Upper lobe of left lung (tissue), 6 donors: ENCODE measurements around the gene GTF2F1. TPM values are rescaled to one million over a fixed set of nuclear protein-coding genes. Genes with fewer than 3 reads are reported as not detected.

ENCODE experiments used
- ATAC-seq, 2 donors: fragments of 200-7000 bp; cut with Tn5 transposase; one replicate each; pipeline ENCODE4 v1.9.1; 2022; ENCODE audit warnings: mild to moderate bottlenecking in 2 of 2, moderate library complexity in 2 of 2; ENCODE audit not compliant: low FRiP score in 2 of 2
- DNase-seq, 2 donors: peaks; one replicate each; pipeline ENCODE4 v3.0.0-alpha.2; 2019 to 2020
- H3K27ac ChIP-seq, 4 donors: fragments of 200-600 bp; sonication (generic); one replicate each; pipeline ENCODE4 v1.5.1; 2016 to 2019
- H3K27me3 ChIP-seq, 4 donors: fragments of 200-600 bp; sonication (generic); one replicate each; pipeline ENCODE4 v1.5.1; 2017 to 2019
- H3K36me3 ChIP-seq, 4 donors: fragments of 200-600 bp; sonication (generic); one replicate each; pipeline ENCODE4 v1.5.1; 2016 to 2019
- H3K4me1 ChIP-seq, 4 donors: fragments of 200-600 bp; sonication (generic); one replicate each; pipeline ENCODE4 v1.5.1; 2018 to 2019
- H3K4me3 ChIP-seq, 4 donors: fragments of 200-600 bp; sonication (generic); one replicate each; pipeline ENCODE4 v1.5.1; 2017 to 2019; ENCODE audit warnings: mild to moderate bottlenecking in 2 of 4, moderate library complexity in 1 of 4
- H3K9me3 ChIP-seq, 4 donors: fragments of 200-600 bp; sonication (generic); one replicate each; pipeline ENCODE4 v1.5.1; 2018 to 2019
- EP300 ChIP-seq, 4 donors: sonication (generic); formaldehyde crosslinking; IDR thresholded peaks; one replicate each; pipeline ENCODE4 v1.5.1; 2017; ENCODE audit warnings: antibody characterized with exemption in 4 of 4, control low read depth in 2 of 4
- POLR2A ChIP-seq, 4 donors: fragments of 450-650 bp; IDR thresholded peaks; one replicate each; pipeline ENCODE4 v1.5.1; 2016 to 2017; ENCODE audit warnings: antibody characterized with exemption in 4 of 4, mild to moderate bottlenecking in 2 of 4
- POLR2AphosphoS5 ChIP-seq, 2 donors: sonication (generic); formaldehyde crosslinking; IDR thresholded peaks; one replicate each; pipeline ENCODE4 v1.5.1; 2017; ENCODE audit warnings: antibody characterized with exemption in 2 of 2
- WGBS, 2 donors: methylation state at CpG; one replicate each; pipeline ENCODE4 v1.1.5; 2017 to 2018; 5-methylcytosine and 5-hydroxymethylcytosine counted together
- total RNA-seq, 6 donors: library from RNA; depleted of rRNA in 4 of 6; stranded (reverse); fragments of >200 nt in 4 of 6; gene quantifications; one replicate each; pipeline versions ENCODE4 v1.1.0 to v1.2.1, GENCODE V29; 2016 to 2021
- TF ChIP-seq, protein P1 (sequence below), 6 experiments: fragments of 450-650 bp in 4 of 6; fragments of 200-600 bp in 2 of 6; sonication (generic) in 2 of 6; IDR thresholded peaks; one replicate each; pipeline ENCODE4 v1.5.1; 2016 to 2019; ENCODE audit warnings: antibody characterized with exemption in 6 of 6
- donor health status: DM: no; HTN: no; CAD: no; lungs with moderate emphysema.
- donor health status: DM: no; HTN: yes; CAD: no; lungs with severe emphysema.

The GTF2F1 gene
- total RNA-seq, 6 donors from 2014 or later, result 40.3 to 76.6 (median 51.0) TPM

GRCh38 chr19:6373813-6374108, 19.2 kb downstream of the GTF2F1 start:
- Histone ChIP-seq H3K9me3 (no peaks in the 10 kb centered on the region), H3K36me3 (peaks cover 0 to 26% (median 14%) of the 10 kb centered on the region in 4 donors), H3K4me1 (peaks cover 9 to 27% (median 12%) of the 10 kb centered on the region in 4 donors), H3K27me3 (no peaks in the 10 kb centered on the region), H3K4me3 (peak overlapping the region in 3 of 4 donors; percentile 78 to 99 (median 85)), H3K27ac (peak overlapping the region; percentile 48 to 99 (median 95))
- 28 to 31% methylated on average over 5 of the region's 5 CpGs for WGBS, 2 donors
- DNase-seq (no peak), ATAC-seq (no peak)
- TF ChIP-seq EP300 (IDR thresholded peaks at IDR 0.05), result no peak
- TF ChIP-seq POLR2A (IDR thresholded peaks at IDR 0.05), result no peak
- TF ChIP-seq, protein P1, sequence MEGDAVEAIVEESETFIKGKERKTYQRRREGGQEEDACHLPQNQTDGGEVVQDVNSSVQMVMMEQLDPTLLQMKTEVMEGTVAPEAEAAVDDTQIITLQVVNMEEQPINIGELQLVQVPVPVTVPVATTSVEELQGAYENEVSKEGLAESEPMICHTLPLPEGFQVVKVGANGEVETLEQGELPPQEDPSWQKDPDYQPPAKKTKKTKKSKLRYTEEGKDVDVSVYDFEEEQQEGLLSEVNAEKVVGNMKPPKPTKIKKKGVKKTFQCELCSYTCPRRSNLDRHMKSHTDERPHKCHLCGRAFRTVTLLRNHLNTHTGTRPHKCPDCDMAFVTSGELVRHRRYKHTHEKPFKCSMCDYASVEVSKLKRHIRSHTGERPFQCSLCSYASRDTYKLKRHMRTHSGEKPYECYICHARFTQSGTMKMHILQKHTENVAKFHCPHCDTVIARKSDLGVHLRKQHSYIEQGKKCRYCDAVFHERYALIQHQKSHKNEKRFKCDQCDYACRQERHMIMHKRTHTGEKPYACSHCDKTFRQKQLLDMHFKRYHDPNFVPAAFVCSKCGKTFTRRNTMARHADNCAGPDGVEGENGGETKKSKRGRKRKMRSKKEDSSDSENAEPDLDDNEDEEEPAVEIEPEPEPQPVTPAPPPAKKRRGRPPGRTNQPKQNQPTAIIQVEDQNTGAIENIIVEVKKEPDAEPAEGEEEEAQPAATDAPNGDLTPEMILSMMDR (IDR thresholded peaks at IDR 0.05), result no peak
- no peak for TF ChIP-seq POLR2AphosphoS5 (IDR thresholded peaks at IDR 0.05)

DNA sequence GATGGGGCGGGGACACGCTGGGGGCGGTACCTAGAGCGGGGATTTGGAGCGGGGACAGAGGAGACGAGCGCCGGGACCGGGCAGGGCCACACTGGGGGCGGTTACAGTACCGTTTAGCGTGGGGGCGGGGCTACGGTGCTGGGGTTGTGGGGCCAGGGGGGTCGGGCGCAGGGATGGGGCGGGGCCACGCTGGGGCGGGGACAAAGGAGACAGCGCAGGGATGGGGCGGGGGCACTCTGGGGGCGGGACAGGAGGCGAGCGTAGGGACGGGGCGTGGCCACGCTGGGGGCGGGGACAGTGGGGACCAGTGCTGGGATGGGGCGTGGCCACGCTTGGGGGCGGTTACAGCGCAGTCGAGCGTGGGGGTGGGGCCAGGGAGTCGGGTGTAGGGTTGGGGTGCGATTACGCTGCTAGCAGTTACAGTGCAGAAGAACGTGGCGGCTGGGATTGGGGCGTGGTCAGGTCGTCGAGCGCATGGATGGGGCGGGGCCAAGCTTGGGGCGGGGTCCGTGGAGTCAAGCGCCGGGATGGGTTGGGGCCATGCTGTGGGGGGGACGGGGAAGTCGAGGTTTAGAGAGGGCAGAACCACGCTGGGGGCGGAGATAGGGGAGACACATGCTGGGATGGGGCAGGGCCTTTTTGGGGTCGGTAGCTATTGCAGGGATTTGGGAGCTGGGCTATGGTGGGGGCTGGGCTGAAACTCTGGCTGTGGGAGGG, 19.7 kb downstream of the GTF2F1 start:
- 1 to 2% methylated on average over 18 to 26 of the region's 53 CpGs for WGBS, 2 donors
- TF ChIP-seq POLR2A (IDR thresholded peaks at IDR 0.05) (no peak), EP300 (IDR thresholded peaks at IDR 0.05) (no peak), POLR2AphosphoS5 (IDR thresholded peaks at IDR 0.05) (no peak)
- TF ChIP-seq, protein P1 (IDR thresholded peaks at IDR 0.05), result no peak
- H3K27ac ChIP-seq, result peak overlapping the region; percentile 93 to 99 (median 96)
- H3K4me3 ChIP-seq, result peak overlapping the region; percentile 76 to 99 (median 82)
- H3K27me3 ChIP-seq, result no peaks in the 10 kb centered on the region
- ATAC-seq (peak; percentile 93 to 96), DNase-seq (peak; percentile 99 to 100)
- H3K9me3 ChIP-seq, result no peaks in the 10 kb centered on the region
- peaks cover 9 to 27% (median 12%) of the 10 kb centered on the region in 4 donors for H3K4me1 ChIP-seq
- peaks cover 0 to 26% (median 18%) of the 10 kb centered on the region in 4 donors for H3K36me3 ChIP-seq

DNA sequence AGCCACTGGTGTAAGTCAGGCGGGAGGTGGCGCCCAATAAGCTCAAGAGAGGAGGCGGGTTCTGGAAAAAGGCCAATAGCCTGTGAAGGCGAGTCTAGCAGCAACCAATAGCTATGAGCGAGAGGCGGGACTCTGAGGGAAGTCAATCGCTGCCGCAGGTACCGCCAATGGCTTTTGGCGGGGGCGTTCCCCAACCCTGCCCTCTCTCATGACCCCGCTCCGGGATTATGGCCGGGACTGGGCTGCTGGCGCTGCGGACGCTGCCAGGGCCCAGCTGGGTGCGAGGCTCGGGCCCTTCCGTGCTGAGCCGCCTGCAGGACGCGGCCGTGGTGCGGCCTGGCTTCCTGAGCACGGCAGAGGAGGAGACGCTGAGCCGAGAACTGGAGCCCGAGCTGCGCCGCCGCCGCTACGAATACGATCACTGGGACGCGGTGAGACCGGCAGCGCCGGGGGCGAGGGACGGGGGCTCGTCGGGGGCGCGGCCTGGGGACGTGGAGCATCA, 20.3 kb downstream of the GTF2F1 start, which contains the start of gene ALKBH7:
Gene ALKBH7, plus strand, starts transcription at position 201 of the 502 bp plus-strand sequence. Its CDS starts 27 bp downstream, at position 228.
- H3K27me3 ChIP-seq, result no peaks in the 10 kb centered on the region
- no peaks in the 10 kb centered on the region for H3K9me3 ChIP-seq
- 2% methylated on average over 29 of the region's 47 CpGs; no CpG with 5 or more reads in 1 of the 2 donors for WGBS, 2 donors
- TF ChIP-seq POLR2AphosphoS5 (IDR thresholded peaks at IDR 0.05) (peak; percentile 64 to 65), EP300 (IDR thresholded peaks at IDR 0.05) (no peak), POLR2A (IDR thresholded peaks at IDR 0.05) (peak in 3 of 4 donors; percentile 26 to 82 (median 36))
- TF ChIP-seq, protein P1 (IDR thresholded peaks at IDR 0.05), result peak in 1 of 6 experiments; percentile 5
- H3K4me3 ChIP-seq, result peak within 1 kb of the TSS; percentile 76 to 99 (median 82)
- H3K36me3 ChIP-seq, result peaks cover 2 to 30% (median 24%) of the 10 kb centered on the region in 4 donors
- DNase-seq (peak in 1 of 2 donors; percentile 100), ATAC-seq (peak; percentile 93 to 95)
- peak within 1 kb of the TSS; percentile 93 to 99 (median 96) for H3K27ac ChIP-seq
- peaks cover 9 to 27% (median 12%) of the 10 kb centered on the region in 4 donors for H3K4me1 ChIP-seq

- ATAC-seq, result no peak
- peaks cover 27 to 55% (median 49%) of the 10 kb centered on the region in 4 donors for H3K36me3 ChIP-seq
Observed at GRCh38 chr19:6364353-6364752, 28.6 kb downstream of the GTF2F1 start.

More at GRCh38 chr19:6364353-6364752, 28.6 kb downstream of the GTF2F1 start:
- H3K4me1 ChIP-seq, result peaks cover 9 to 18% (median 16%) of the 10 kb centered on the region in 4 donors
- no peak overlapping the region for H3K4me3 ChIP-seq
- TF ChIP-seq EP300 (IDR thresholded peaks at IDR 0.05) (no peak), POLR2AphosphoS5 (IDR thresholded peaks at IDR 0.05) (no peak), POLR2A (IDR thresholded peaks at IDR 0.05) (no peak)
- TF ChIP-seq, protein P1 (IDR thresholded peaks at IDR 0.05), result no peak
- no peak overlapping the region for H3K27ac ChIP-seq
- DNase-seq, result peak in 1 of 2 donors; percentile 77
- no peaks in the 10 kb centered on the region for H3K27me3 ChIP-seq
- H3K9me3 ChIP-seq, result no peaks in the 10 kb centered on the region
- 97% methylated on average over 20 to 21 of the region's 21 CpGs for WGBS, 2 donors
